ENCODE results near the gene ARL6IP6.

- TF ChIP-seq CTCF (IDR thresholded peaks at IDR 0.05; ENCODE audit: insufficient read depth, low read length, poor library complexity, severe bottlenecking) (no peak), EZH2phosphoT487 (conservative IDR thresholded peaks at IDR 0.05; ENCODE audit: low read length) (no peak)
Measured at GRCh38 chr2:152682663-152683062, 35.8 kb upstream of the ARL6IP6 start.
